ENCODE data around the gene CRIP1.

GRCh38 chr14:105450123-105450505, 36.6 kb upstream of the CRIP1 start:
- TF ChIP-seq CTCF (IDR thresholded peaks at IDR 0.05; ENCODE audit: extremely low read depth in 1 of 2, insufficient read depth in 1 of 2, low read depth in 1 of 2, low read length in 2 of 2) (no peak), POLR2A (IDR thresholded peaks at IDR 0.05; ENCODE audit: low read depth, low read length) (no peak), EZH2 (IDR thresholded peaks at IDR 0.05; ENCODE audit: borderline replicate concordance, low read depth, low read length, severe bottlenecking) (no peak), MAX (IDR thresholded peaks at IDR 0.05; ENCODE audit: insufficient read depth, insufficient read length) (no peak), POLR2AphosphoS5 (IDR thresholded peaks at IDR 0.05; ENCODE audit: insufficient read depth, low read depth, low read length) (no peak), MYC (IDR thresholded peaks at IDR 0.05; ENCODE audit: low read depth, low read length) (no peak), JUN (IDR thresholded peaks at IDR 0.05; ENCODE audit: borderline replicate concordance, insufficient read depth, insufficient read length, low read depth) (no peak), GATA2 (IDR thresholded peaks at IDR 0.05; ENCODE audit: insufficient read depth, insufficient read length, low read depth, low read length) (no peak), FOS (IDR thresholded peaks at IDR 0.05; ENCODE audit: borderline replicate concordance, insufficient read depth, low read length) (no peak)

Measured in endothelial cell of umbilical vein (primary cell).